Omental fat pad (tissue), 4 donors: Measurements from ENCODE around the gene DSG2. TPM values are rescaled to one million over a fixed set of nuclear protein-coding genes. Genes with fewer than 3 reads are reported as not detected.

ENCODE experiments used
- ATAC-seq: fragments of 150-250 bp; one replicate; pipeline ENCODE4 v1.9.1; 2016; ENCODE audit warnings: mild to moderate bottlenecking, moderate library complexity; ENCODE audit not compliant: low FRiP score
- DNase-seq: peaks from one replicate; pipeline ENCODE4 v3.0.0-alpha.2; 2019; ENCODE audit warnings: low spot score
- CTCF ChIP-seq, 3 donors: fragments of 450-650 bp; IDR thresholded peaks; one replicate each; pipeline ENCODE4 v1.5.1; 2016 to 2017; ENCODE audit warnings: antibody characterized with exemption in 3 of 3, mild to moderate bottlenecking in 3 of 3, moderate library complexity in 2 of 3
- total RNA-seq, 4 donors: library from RNA; depleted of rRNA; stranded (reverse); fragments of >200 nt; gene quantifications; one replicate each; pipeline ENCODE4 v1.1.0, GENCODE V29; 2016

DSG2 gene
- total RNA-seq, 4 donors from 2014 or later, result 33.5 to 75.2 (median 42.2) TPM

- ATAC-seq, result no peak
- no peak for TF ChIP-seq CTCF (IDR thresholded peaks at IDR 0.05)
Measured at GRCh38 chr18:31596081-31596872, 98.3 kb downstream of the DSG2 start.

GRCh38 chr18:31598021-31598805 lies 100.2 kb downstream of the DSG2 start:
- TF ChIP-seq CTCF (IDR thresholded peaks at IDR 0.05), result no peak
- DNase-seq (no peak), ATAC-seq (no peak)

More at GRCh38 chr18:31596081-31596872, 98.3 kb downstream of the DSG2 start:
- DNase-seq, result no peak

Other genes starting within 250 kb of the DSG2 start
- gene DSG1, start 180.0 kb upstream of the DSG2 start, total RNA-seq, result under 1 TPM in 2 of 4 donors, not detected in 2; 0.19 to 0.63 TPM
- under 1 TPM in 3 of 4 donors, not detected in 1; 0.09 to 0.63 (median 0.19) TPM for gene DSG4, start 121.4 kb upstream of the DSG2 start, total RNA-seq
- not detected for gene DSG3, start 50.4 kb upstream of the DSG2 start, total RNA-seq
- gene TTR, start 93.7 kb downstream of the DSG2 start, total RNA-seq, result not detected
- 1 to 10 TPM; 3.0 to 6.5 (median 4.9) TPM for gene B4GALT6, start 186.4 kb downstream of the DSG2 start, total RNA-seq